Adrenal gland (tissue), 5 donors: Measurements from ENCODE around the gene LCN10.
A peak's percentile ranks its signal among the peaks of the same experiment; 100 is the strongest.

Experiments used
- POLR2A ChIP-seq, 2 donors: fragments of 450-650 bp; IDR thresholded peaks; one replicate each; pipeline ENCODE4 v1.6.1; 2017; ENCODE audit warnings: antibody characterized with exemption in 2 of 2, mild to moderate bottlenecking in 2 of 2, moderate library complexity in 1 of 2
- TF ChIP-seq, protein P1 (sequence below), 6 experiments: fragments of 450-650 bp in 4 of 6; fragments of 200-600 bp in 2 of 6; sonication (generic) in 1 of 6; IDR thresholded peaks; 1 replicate in 5 of 6; 2 replicates in 1 of 6; pipeline versions ENCODE4 v1.5.1 to v1.8.0; 2016 to 2021; ENCODE audit warnings: antibody characterized with exemption in 6 of 6, mild to moderate bottlenecking in 2 of 6, moderate library complexity in 1 of 6
- donor health status: DM: no; HTN: no; CAD: no.

DNA sequence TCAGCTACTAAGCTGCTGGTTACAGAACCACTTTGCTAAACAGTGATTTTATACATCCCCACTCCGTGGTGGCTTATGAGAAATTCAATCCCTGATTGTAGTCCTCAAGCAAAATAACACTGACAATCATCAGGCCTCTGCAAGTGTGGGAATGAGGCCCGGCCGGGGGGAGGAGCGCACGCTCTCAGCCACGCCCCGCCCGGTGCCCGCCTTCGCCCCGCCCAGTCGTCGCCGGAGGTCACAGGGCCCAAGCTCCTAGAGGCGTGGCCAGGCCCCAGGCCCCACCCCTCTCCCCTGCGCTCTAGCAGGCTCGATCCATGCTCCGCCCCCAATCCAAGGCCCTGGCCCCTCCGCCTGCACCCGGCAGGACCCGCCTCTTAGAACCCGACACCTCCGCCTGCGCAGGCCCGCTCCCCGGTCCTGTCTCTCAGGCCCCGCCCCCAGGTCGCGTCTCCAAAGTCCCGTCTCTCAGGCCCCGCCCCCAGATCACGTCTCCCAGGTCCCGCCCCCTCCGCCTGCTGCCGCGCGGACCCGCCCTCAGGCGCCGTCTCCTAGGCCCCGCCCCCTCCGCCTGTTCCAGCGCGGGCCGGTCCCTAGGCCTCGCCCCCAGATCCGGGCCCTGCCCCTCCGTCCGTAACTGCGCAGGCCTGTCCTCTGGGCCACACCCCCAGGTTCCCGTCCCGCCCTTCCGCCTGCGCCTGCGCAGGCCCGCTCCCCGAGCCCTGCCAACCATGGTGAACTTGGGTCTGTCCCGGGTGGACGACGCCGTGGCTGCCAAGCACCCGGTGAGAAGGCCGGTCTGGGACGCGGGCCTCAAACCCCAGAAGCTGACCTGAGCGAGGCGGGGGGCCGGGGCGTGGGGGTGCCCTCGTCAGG, 48.1 kb upstream of the LCN10 start, which contains the start of gene TMEM141:
- peak in 1 of 2 donors; percentile 59 for TF ChIP-seq POLR2A (IDR thresholded peaks at IDR 0.05)
- TF ChIP-seq, protein P1, sequence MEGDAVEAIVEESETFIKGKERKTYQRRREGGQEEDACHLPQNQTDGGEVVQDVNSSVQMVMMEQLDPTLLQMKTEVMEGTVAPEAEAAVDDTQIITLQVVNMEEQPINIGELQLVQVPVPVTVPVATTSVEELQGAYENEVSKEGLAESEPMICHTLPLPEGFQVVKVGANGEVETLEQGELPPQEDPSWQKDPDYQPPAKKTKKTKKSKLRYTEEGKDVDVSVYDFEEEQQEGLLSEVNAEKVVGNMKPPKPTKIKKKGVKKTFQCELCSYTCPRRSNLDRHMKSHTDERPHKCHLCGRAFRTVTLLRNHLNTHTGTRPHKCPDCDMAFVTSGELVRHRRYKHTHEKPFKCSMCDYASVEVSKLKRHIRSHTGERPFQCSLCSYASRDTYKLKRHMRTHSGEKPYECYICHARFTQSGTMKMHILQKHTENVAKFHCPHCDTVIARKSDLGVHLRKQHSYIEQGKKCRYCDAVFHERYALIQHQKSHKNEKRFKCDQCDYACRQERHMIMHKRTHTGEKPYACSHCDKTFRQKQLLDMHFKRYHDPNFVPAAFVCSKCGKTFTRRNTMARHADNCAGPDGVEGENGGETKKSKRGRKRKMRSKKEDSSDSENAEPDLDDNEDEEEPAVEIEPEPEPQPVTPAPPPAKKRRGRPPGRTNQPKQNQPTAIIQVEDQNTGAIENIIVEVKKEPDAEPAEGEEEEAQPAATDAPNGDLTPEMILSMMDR (IDR thresholded peaks at IDR 0.05) = no peak
